Measurements from ENCODE around the gene GOLGA8J.
"Not testable (repeated sequence)": the region's sequence is repeated elsewhere in the genome, so short reads cannot be mapped to it uniquely, and the experiment has no call there.

GOLGA8J gene

GRCh38 chr15:30080816-30081215, 1.9 kb upstream of the GOLGA8J start:
- not testable (repeated sequence) for DNase-seq

- not testable (repeated sequence) for DNase-seq
Observed at GRCh38 chr15:30097827-30098226, 15.1 kb downstream of the GOLGA8J start.

- not testable (repeated sequence) for DNase-seq
Observed at GRCh38 chr15:30102890-30103289, 20.1 kb downstream of the GOLGA8J start.

GRCh38 chr15:30103941-30104507, 21.3 kb downstream of the GOLGA8J start:
- DNase-seq: not testable (repeated sequence)

GRCh38 chr15:30110591-30110990, 27.8 kb downstream of the GOLGA8J start:
- not testable (repeated sequence) for DNase-seq

GRCh38 chr15:30130066-30130465, 47.3 kb downstream of the GOLGA8J start:
- not testable (repeated sequence) for DNase-seq

- not testable (repeated sequence) for DNase-seq
Observed at GRCh38 chr15:30134751-30135150, 52.0 kb downstream of the GOLGA8J start, which contains the start of gene GOLGA8T. Gene GOLGA8T (plus strand): TSS chr15:30135051. CDS start chr15:30135149, 98 bp downstream.
